K562 treated with DMSO at 1 percent for 4 hours (cell line): ENCODE data around the gene EIF4H. TPM values are rescaled to one million over a fixed set of nuclear protein-coding genes. Genes with fewer than 3 reads are reported as not detected.

Experiments
- total RNA-seq: library from RNA; unstranded; fragments of 300-600 nt; gene quantifications from 2 replicates; pipeline ENCODE4 v1.2.3, GENCODE V29; 2022; ENCODE audit not compliant: insufficient read depth

The EIF4H gene
- 367 and 380 TPM in 2 replicates for total RNA-seq

GRCh38 chr7:74173866-74174605 lies at the start of gene EIF4H:
EIF4H (plus strand) TSS chr7:74174356; CDS start chr7:74174384, 28 bp downstream.

Other genes starting within 250 kb of the EIF4H start
- not detected in 2 replicates for gene ELN, start 146.2 kb upstream of the EIF4H start, total RNA-seq
- 14.0 and 16.8 TPM in 2 replicates for gene LIMK1, start 90.6 kb upstream of the EIF4H start, total RNA-seq
- 1.7 TPM in 1 of 2 replicates, not detected in the other for gene LAT2, start 35.6 kb downstream of the EIF4H start, total RNA-seq
- 111 and 114 TPM in 2 replicates for gene RFC2, start 80.0 kb downstream of the EIF4H start, total RNA-seq
- gene CLIP2, start 115.1 kb downstream of the EIF4H start, total RNA-seq = 9.1 and 9.5 TPM in 2 replicates